Stimulated activated memory B cell treated with anti-CD40 and anti-IgM and Interleukin-4, amounts not matched to agents 10 μg/mL and 1 μg/mL and 100 μg/mL, for 72 hours (primary cell): ENCODE results near the gene EFCAB6.
A peak's percentile ranks its signal among the peaks of the same experiment; 100 is the strongest.

Source experiments
- ATAC-seq: fragments of 150-1000 bp; cut with Tn5 transposase; 2 replicates; pipeline ENCODE4 v1.10.0; 2021
- H3K27ac Mint-ChIP-seq: one replicate; pipeline ENCODE4 v1.8.0; 2022; ENCODE audit warnings: mild to moderate bottlenecking, mixed read lengths
- H3K27me3 Mint-ChIP-seq: one replicate; pipeline ENCODE4 v1.8.0; 2022; ENCODE audit warnings: mixed read lengths
- H3K36me3 Mint-ChIP-seq: one replicate; pipeline ENCODE4 v1.8.0; 2022; ENCODE audit warnings: mixed read lengths
- H3K4me1 Mint-ChIP-seq: one replicate; pipeline ENCODE4 v1.8.0; 2022; ENCODE audit warnings: mixed read lengths
- H3K4me3 Mint-ChIP-seq: one replicate; pipeline ENCODE4 v1.8.0; 2022; ENCODE audit warnings: mild to moderate bottlenecking, moderate library complexity, mixed read lengths
- H3K9me3 Mint-ChIP-seq: one replicate; pipeline ENCODE4 v1.8.0; 2022; ENCODE audit warnings: mixed read lengths

EFCAB6 gene

GRCh38 chr22:43484227-43484626, 327.9 kb downstream of the EFCAB6 start:
- H3K4me1 Mint-ChIP-seq = peaks cover 20% of the 10 kb centered on the region
- no peak overlapping the region for H3K4me3 Mint-ChIP-seq
- no peak overlapping the region for H3K27ac Mint-ChIP-seq
- no peaks in the 10 kb centered on the region for H3K36me3 Mint-ChIP-seq
- no peak for ATAC-seq
- H3K9me3 Mint-ChIP-seq = no peaks in the 10 kb centered on the region
- H3K27me3 Mint-ChIP-seq = peaks cover 11% of the 10 kb centered on the region

GRCh38 chr22:43483669-43484068, 328.4 kb downstream of the EFCAB6 start:
- Mint-ChIP-seq H3K27ac (no peak overlapping the region), H3K4me1 (peaks cover 20% of the 10 kb centered on the region), H3K36me3 (no peaks in the 10 kb centered on the region), H3K27me3 (peaks cover 11% of the 10 kb centered on the region), H3K4me3 (no peak overlapping the region), H3K9me3 (no peaks in the 10 kb centered on the region)
- ATAC-seq = no peak

- no peaks in the 10 kb centered on the region for H3K36me3 Mint-ChIP-seq
- no peak overlapping the region for H3K4me3 Mint-ChIP-seq
- H3K27ac Mint-ChIP-seq = no peak overlapping the region
- no peaks in the 10 kb centered on the region for H3K9me3 Mint-ChIP-seq
- H3K27me3 Mint-ChIP-seq = peaks cover 11% of the 10 kb centered on the region
- ATAC-seq = no peak
- H3K4me1 Mint-ChIP-seq = peaks cover 20% of the 10 kb centered on the region
These were observed 328.8 kb downstream of the EFCAB6 start for GRCh38 chr22:43483266-43483665.

- no peaks in the 10 kb centered on the region for H3K36me3 Mint-ChIP-seq
- peaks cover 20% of the 10 kb centered on the region for H3K4me1 Mint-ChIP-seq
- H3K9me3 Mint-ChIP-seq = no peaks in the 10 kb centered on the region
- no peak overlapping the region for H3K4me3 Mint-ChIP-seq
- peaks cover 7% of the 10 kb centered on the region for H3K27me3 Mint-ChIP-seq
- ATAC-seq = no peak
- no peak overlapping the region for H3K27ac Mint-ChIP-seq
These were observed 329.8 kb downstream of the EFCAB6 start for GRCh38 chr22:43482318-43482625.

GRCh38 chr22:43481568-43482317, 330.4 kb downstream of the EFCAB6 start:
- no peak for ATAC-seq
- no peaks in the 10 kb centered on the region for H3K9me3 Mint-ChIP-seq

GRCh38 chr22:43479962-43480361, 332.1 kb downstream of the EFCAB6 start:
- ATAC-seq = peak; percentile 16
- Mint-ChIP-seq H3K27ac (no peak overlapping the region), H3K36me3 (no peaks in the 10 kb centered on the region), H3K4me3 (no peak overlapping the region), H3K27me3 (no peaks in the 10 kb centered on the region), H3K9me3 (no peaks in the 10 kb centered on the region), H3K4me1 (peaks cover 20% of the 10 kb centered on the region)

More at GRCh38 chr22:43481568-43482317, 330.4 kb downstream of the EFCAB6 start:
- H3K36me3 Mint-ChIP-seq = no peaks in the 10 kb centered on the region
- peak overlapping the region; percentile 62 for H3K4me3 Mint-ChIP-seq
- peaks cover 20% of the 10 kb centered on the region for H3K4me1 Mint-ChIP-seq
- H3K27ac Mint-ChIP-seq = peak overlapping the region; percentile 71
- peaks cover 2% of the 10 kb centered on the region for H3K27me3 Mint-ChIP-seq

- peaks cover 20% of the 10 kb centered on the region for H3K4me1 Mint-ChIP-seq
- ATAC-seq = no peak
- H3K9me3 Mint-ChIP-seq = no peaks in the 10 kb centered on the region
- H3K36me3 Mint-ChIP-seq = no peaks in the 10 kb centered on the region
- H3K27me3 Mint-ChIP-seq = no peaks in the 10 kb centered on the region
- H3K4me3 Mint-ChIP-seq = no peak overlapping the region
- no peak overlapping the region for H3K27ac Mint-ChIP-seq
These were observed 332.7 kb downstream of the EFCAB6 start for GRCh38 chr22:43479301-43479950.
